A549 treated with RU486 at 1 μM for 4 hours (cell line): Measurements from ENCODE around the gene GNA12. TPM values are rescaled to one million over a fixed set of nuclear protein-coding genes. Genes with fewer than 3 reads are reported as not detected.

Experiments used
- total RNA-seq: library from RNA; stranded (reverse); fragments of 200-300 nt; extraction: Qiagen RNA extraction; gene quantifications from 5 replicates; pipeline ENCODE4 v1.2.3, GENCODE V29; 2022; ENCODE audit warnings: low read depth

The GNA12 gene, protein sequence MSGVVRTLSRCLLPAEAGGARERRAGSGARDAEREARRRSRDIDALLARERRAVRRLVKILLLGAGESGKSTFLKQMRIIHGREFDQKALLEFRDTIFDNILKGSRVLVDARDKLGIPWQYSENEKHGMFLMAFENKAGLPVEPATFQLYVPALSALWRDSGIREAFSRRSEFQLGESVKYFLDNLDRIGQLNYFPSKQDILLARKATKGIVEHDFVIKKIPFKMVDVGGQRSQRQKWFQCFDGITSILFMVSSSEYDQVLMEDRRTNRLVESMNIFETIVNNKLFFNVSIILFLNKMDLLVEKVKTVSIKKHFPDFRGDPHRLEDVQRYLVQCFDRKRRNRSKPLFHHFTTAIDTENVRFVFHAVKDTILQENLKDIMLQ
- 38.1 to 48.2 TPM (median 44.2 TPM) in 5 replicates for total RNA-seq

GRCh38 chr7:2844153-2845033 is at the start of gene GNA12:
Gene GNA12, minus strand, starts transcription at chr7:2844308. Its CDS starts 147 bp downstream, at chr7:2844161.

GRCh38 chr7:2687881-2688318 is 156.2 kb downstream of the GNA12 start, which contains the start of gene AMZ1:
Gene AMZ1, plus strand, starts transcription at chr7:2688202. Its CDS starts 12,250 bp downstream, at chr7:2700452.

Other genes with a start within 250 kb of the GNA12 start
- 37.9 to 65.9 TPM (median 53.6 TPM) in 5 replicates for gene TTYH3, start 212.3 kb downstream of the GNA12 start, total RNA-seq
- 0.01 to 0.05 TPM in 2 of 5 replicates, not detected in the others for gene AMZ1, start 156.1 kb downstream of the GNA12 start, total RNA-seq
- gene CARD11, start 199.6 kb upstream of the GNA12 start, total RNA-seq: 1.1 to 1.8 TPM (median 1.3 TPM) in 5 replicates